Measurements from ENCODE around the gene PDK4. TPM values are rescaled to one million over a fixed set of nuclear protein-coding genes. Genes with fewer than 3 reads are reported as not detected.

PDK4 gene
- total RNA-seq (1 to 10 TPM; 1.7 to 2.2 TPM), polyA plus RNA-seq (not detected), total RNA-seq (0 to 0.17 (median 0) reads per million in 6 experiments)

- peaks cover 14 to 47% (median 24%) of the 10 kb centered on the region in 5 donors for H3K27me3 Mint-ChIP-seq
- POLR2A ChIA-PET = no interaction called here
- H3K27ac Mint-ChIP-seq = peak within 1 kb of the TSS in 2 of 10 donors; percentile 20 to 58
- ATAC-seq (no peak), DNase-seq (peak in 1 of 10 donors; percentile 7)
- H3K9me3 Mint-ChIP-seq = peaks cover 0 to 15% (median 0%) of the 10 kb centered on the region in 9 donors
- H3K4me1 Mint-ChIP-seq = peaks cover 0 to 20% (median 4%) of the 10 kb centered on the region in 4 donors
- peak within 1 kb of the TSS in 2 of 10 donors; percentile 36 to 77 for H3K4me3 Mint-ChIP-seq
- H3K36me3 Mint-ChIP-seq = peaks cover 0 to 16% (median 0%) of the 10 kb centered on the region in 3 donors
These were observed at the start of gene PDK4 for GRCh38 chr7:95596198-95597063. Gene PDK4 (minus strand): TSS chr7:95596516. CDS start chr7:95596293, 223 bp downstream.

GRCh38 chr7:95642173-95642572 lies 45.9 kb upstream of the PDK4 start:
- Mint-ChIP-seq H3K4me3 (no peak overlapping the region), H3K27me3 (no peaks in the 10 kb centered on the region), H3K27ac (no peak overlapping the region), H3K4me1 (no peaks in the 10 kb centered on the region), H3K36me3 (no peaks in the 10 kb centered on the region), H3K9me3 (peaks cover 0 to 4% (median 0%) of the 10 kb centered on the region in 9 donors)
- DNase-seq (no peak), ATAC-seq (no peak)
- POLR2A ChIA-PET = no interaction called here

- Mint-ChIP-seq H3K4me3 (no peak overlapping the region), H3K9me3 (peaks cover 0 to 2% (median 0%) of the 10 kb centered on the region in 9 donors), H3K27me3 (peaks cover 0 to 4% (median 1%) of the 10 kb centered on the region in 5 donors), H3K27ac (no peak overlapping the region), H3K4me1 (peaks cover 0 to 9% (median 0%) of the 10 kb centered on the region in 4 donors), H3K36me3 (no peaks in the 10 kb centered on the region)
- POLR2A ChIA-PET = no interaction called here
- no peak for DNase-seq
- ATAC-seq = no peak
These were observed 40.0 kb upstream of the PDK4 start for GRCh38 chr7:95636140-95636940.

GRCh38 chr7:95632609-95633008 lies 36.3 kb upstream of the PDK4 start:
- Mint-ChIP-seq H3K27me3 (peaks cover 0 to 4% (median 1%) of the 10 kb centered on the region in 5 donors), H3K4me3 (no peak overlapping the region), H3K27ac (no peak overlapping the region), H3K36me3 (no peaks in the 10 kb centered on the region), H3K9me3 (peaks cover 0 to 3% (median 0%) of the 10 kb centered on the region in 9 donors), H3K4me1 (peaks cover 0 to 9% (median 0%) of the 10 kb centered on the region in 4 donors)
- ATAC-seq (no peak), DNase-seq (no peak)
- POLR2A ChIA-PET = no interaction called here

GRCh38 chr7:95631527-95631926 lies 35.2 kb upstream of the PDK4 start:
- DNase-seq (no peak), ATAC-seq (no peak)
- POLR2A ChIA-PET = no interaction called here
- H3K36me3 Mint-ChIP-seq = no peaks in the 10 kb centered on the region
- no peak overlapping the region for H3K27ac Mint-ChIP-seq
- H3K27me3 Mint-ChIP-seq = peaks cover 0 to 4% (median 1%) of the 10 kb centered on the region in 5 donors
- peaks cover 0 to 6% (median 0%) of the 10 kb centered on the region in 4 donors for H3K4me1 Mint-ChIP-seq
- H3K4me3 Mint-ChIP-seq = no peak overlapping the region
- H3K9me3 Mint-ChIP-seq = peaks cover 0 to 3% (median 0%) of the 10 kb centered on the region in 9 donors

- H3K9me3 Mint-ChIP-seq = peaks cover 0 to 3% (median 0%) of the 10 kb centered on the region in 9 donors
- H3K4me1 Mint-ChIP-seq = no peaks in the 10 kb centered on the region
- ATAC-seq (no peak), DNase-seq (no peak)
- H3K27ac Mint-ChIP-seq = no peak overlapping the region
- peaks cover 0 to 4% (median 0%) of the 10 kb centered on the region in 5 donors for H3K27me3 Mint-ChIP-seq
- H3K36me3 Mint-ChIP-seq = no peaks in the 10 kb centered on the region
- POLR2A ChIA-PET = no interaction called here
- no peak overlapping the region for H3K4me3 Mint-ChIP-seq
These were observed 34.6 kb upstream of the PDK4 start for GRCh38 chr7:95630702-95631458.

- Mint-ChIP-seq H3K27me3 (peaks cover 0 to 4% (median 0%) of the 10 kb centered on the region in 5 donors), H3K36me3 (no peaks in the 10 kb centered on the region), H3K9me3 (peaks cover 0 to 3% (median 0%) of the 10 kb centered on the region in 9 donors), H3K4me3 (no peak overlapping the region), H3K27ac (no peak overlapping the region), H3K4me1 (no peaks in the 10 kb centered on the region)
- no peak for ATAC-seq
- DNase-seq = no peak
- POLR2A ChIA-PET = no interaction called here
These were observed 32.6 kb upstream of the PDK4 start for GRCh38 chr7:95628831-95629439.

- Mint-ChIP-seq H3K4me1 (no peaks in the 10 kb centered on the region), H3K36me3 (no peaks in the 10 kb centered on the region)
- ATAC-seq = no peak
These were observed 27.5 kb upstream of the PDK4 start for GRCh38 chr7:95623788-95624187.

GRCh38 chr7:95622859-95623258 lies 26.5 kb upstream of the PDK4 start:
- Mint-ChIP-seq H3K9me3 (peaks cover 0 to 6% (median 0%) of the 10 kb centered on the region in 9 donors), H3K27ac (no peak overlapping the region), H3K4me1 (no peaks in the 10 kb centered on the region), H3K36me3 (no peaks in the 10 kb centered on the region), H3K4me3 (no peak overlapping the region), H3K27me3 (peaks cover 0 to 2% (median 0%) of the 10 kb centered on the region in 5 donors)
- ATAC-seq = no peak
- POLR2A ChIA-PET = no interaction called here
- no peak for DNase-seq

More at GRCh38 chr7:95623788-95624187, 27.5 kb upstream of the PDK4 start:
- DNase-seq = no peak
- Mint-ChIP-seq H3K27ac (no peak overlapping the region), H3K27me3 (peaks cover 0 to 2% (median 0%) of the 10 kb centered on the region in 5 donors), H3K4me3 (no peak overlapping the region), H3K9me3 (peaks cover 0 to 3% (median 0%) of the 10 kb centered on the region in 9 donors)
- POLR2A ChIA-PET = no interaction called here

- Mint-ChIP-seq H3K27me3 (peaks cover 0 to 2% (median 0%) of the 10 kb centered on the region in 5 donors), H3K9me3 (peaks cover 0 to 6% (median 0%) of the 10 kb centered on the region in 9 donors), H3K36me3 (no peaks in the 10 kb centered on the region), H3K4me1 (no peaks in the 10 kb centered on the region), H3K27ac (no peak overlapping the region), H3K4me3 (no peak overlapping the region)
- ATAC-seq (no peak), DNase-seq (no peak)
- POLR2A ChIA-PET = no interaction called here
These were observed 25.8 kb upstream of the PDK4 start for GRCh38 chr7:95622001-95622549.

GRCh38 chr7:95621404-95621803 lies 25.1 kb upstream of the PDK4 start:
- H3K27me3 Mint-ChIP-seq = peaks cover 0 to 2% (median 0%) of the 10 kb centered on the region in 5 donors
- H3K9me3 Mint-ChIP-seq = peaks cover 0 to 6% (median 0%) of the 10 kb centered on the region in 9 donors
- no peak overlapping the region for H3K27ac Mint-ChIP-seq
- DNase-seq (no peak), ATAC-seq (no peak)
- no peaks in the 10 kb centered on the region for H3K4me1 Mint-ChIP-seq
- H3K4me3 Mint-ChIP-seq = no peak overlapping the region
- POLR2A ChIA-PET = no interaction called here
- no peaks in the 10 kb centered on the region for H3K36me3 Mint-ChIP-seq

- Mint-ChIP-seq H3K27me3 (peaks cover 0 to 2% (median 0%) of the 10 kb centered on the region in 5 donors), H3K36me3 (peaks cover 0 to under 1% (median 0%) of the 10 kb centered on the region in 3 donors), H3K4me1 (no peaks in the 10 kb centered on the region), H3K4me3 (no peak overlapping the region), H3K9me3 (peaks cover 0 to 12% (median 0%) of the 10 kb centered on the region in 9 donors), H3K27ac (no peak overlapping the region)
- ATAC-seq = no peak
- POLR2A ChIA-PET = no interaction called here
- no peak for DNase-seq
These were observed 24.3 kb upstream of the PDK4 start for GRCh38 chr7:95620631-95621030.

Data from naive thymus-derived CD8-positive, alpha-beta T cell (primary cell).